ENCODE results near the gene CTPS1. TPM values are rescaled to one million over a fixed set of nuclear protein-coding genes. Genes with fewer than 3 reads are reported as not detected.

Gene CTPS1
- total RNA-seq, 1 donor from 2014 or later: 73.1 TPM

- intact Hi-C loops (cut with micrococcal nuclease): no loop called here
Observed at GRCh38 chr1:40966417-40966816, 13.1 kb upstream of the CTPS1 start.

GRCh38 chr1:40969445-40969844 lies 10.1 kb upstream of the CTPS1 start:
- intact Hi-C loops (cut with micrococcal nuclease): no loop called here

GRCh38 chr1:40971966-40972365 lies 7.5 kb upstream of the CTPS1 start:
- intact Hi-C loops (cut with micrococcal nuclease): no loop called here

GRCh38 chr1:40973912-40974311 lies 5.6 kb upstream of the CTPS1 start:
- intact Hi-C loops (cut with micrococcal nuclease): no loop called here

- intact Hi-C loops (cut with micrococcal nuclease): no loop called here
Observed at GRCh38 chr1:40974945-40975344, 4.6 kb upstream of the CTPS1 start.

- intact Hi-C loops (cut with micrococcal nuclease): no loop called here
Observed at GRCh38 chr1:40976952-40977690, 2.4 kb upstream of the CTPS1 start.

- intact Hi-C loops (cut with micrococcal nuclease): no loop called here
Observed at GRCh38 chr1:40977716-40978115, 1.8 kb upstream of the CTPS1 start.

GRCh38 chr1:40978886-40979240 lies 633 bp upstream of the CTPS1 start:
- intact Hi-C loops (cut with micrococcal nuclease): loop anchor here (1.0 kb wide), 1 partner anchor 287 kb away; no protein-coding TSS in a partner anchor

- intact Hi-C loops (cut with micrococcal nuclease): loop anchor here (1.0 kb wide), 1 partner anchor 23 kb away; no protein-coding TSS in a partner anchor
Observed at GRCh38 chr1:40980068-40980452, 564 bp downstream of the CTPS1 start.

- intact Hi-C loops (cut with micrococcal nuclease): loop anchor here (1.0 kb wide), 1 partner anchor 23 kb away; no protein-coding TSS in a partner anchor
Observed at GRCh38 chr1:40980453-40981121, 1.1 kb downstream of the CTPS1 start.

- intact Hi-C loops (cut with micrococcal nuclease): no loop called here
Observed at GRCh38 chr1:40981691-40982448, 2.4 kb downstream of the CTPS1 start.

- intact Hi-C loops (cut with micrococcal nuclease): no loop called here
Observed at GRCh38 chr1:40982721-40983120, 3.2 kb downstream of the CTPS1 start.

- intact Hi-C loops (cut with micrococcal nuclease): no loop called here
Observed at GRCh38 chr1:40983286-40983685, 3.8 kb downstream of the CTPS1 start.

- intact Hi-C loops (cut with micrococcal nuclease): no loop called here
Observed at GRCh38 chr1:40984066-40984465, 4.6 kb downstream of the CTPS1 start.

- intact Hi-C loops (cut with micrococcal nuclease): no loop called here
Observed at GRCh38 chr1:40984531-40984930, 5.0 kb downstream of the CTPS1 start.

GRCh38 chr1:40985161-40985560 lies 5.7 kb downstream of the CTPS1 start:
- intact Hi-C loops (cut with micrococcal nuclease): no loop called here

- intact Hi-C loops (cut with micrococcal nuclease): no loop called here
Observed at GRCh38 chr1:40985875-40986274, 6.4 kb downstream of the CTPS1 start.

GRCh38 chr1:40986328-40986783 lies 6.9 kb downstream of the CTPS1 start:
- intact Hi-C loops (cut with micrococcal nuclease): no loop called here

GRCh38 chr1:40986956-40987355 lies 7.5 kb downstream of the CTPS1 start:
- intact Hi-C loops (cut with micrococcal nuclease): no loop called here

GRCh38 chr1:40987439-40988276 lies 8.2 kb downstream of the CTPS1 start:
- intact Hi-C loops (cut with micrococcal nuclease): no loop called here

GRCh38 chr1:40988280-40988679 lies 8.8 kb downstream of the CTPS1 start:
- intact Hi-C loops (cut with micrococcal nuclease): no loop called here
